Astrocyte (in vitro differentiated cells and primary cell): ENCODE results near the gene MTX1.

Experiments used
- EZH2 ChIP-seq: IDR thresholded peaks from 2 replicates; pipeline ENCODE4 v1.6.1; 2012; ENCODE audit warnings: mild to moderate bottlenecking, low read length, inconsistent platforms; ENCODE audit not compliant: insufficient read depth
- TF ChIP-seq, protein P1 (sequence below): IDR thresholded peaks from 2 replicates; pipeline ENCODE4 v1.5.1; 2011; ENCODE audit warnings: low read depth, mild to moderate bottlenecking, inconsistent platforms, low read length, moderate library complexity; ENCODE audit not compliant: insufficient read depth

DNA sequence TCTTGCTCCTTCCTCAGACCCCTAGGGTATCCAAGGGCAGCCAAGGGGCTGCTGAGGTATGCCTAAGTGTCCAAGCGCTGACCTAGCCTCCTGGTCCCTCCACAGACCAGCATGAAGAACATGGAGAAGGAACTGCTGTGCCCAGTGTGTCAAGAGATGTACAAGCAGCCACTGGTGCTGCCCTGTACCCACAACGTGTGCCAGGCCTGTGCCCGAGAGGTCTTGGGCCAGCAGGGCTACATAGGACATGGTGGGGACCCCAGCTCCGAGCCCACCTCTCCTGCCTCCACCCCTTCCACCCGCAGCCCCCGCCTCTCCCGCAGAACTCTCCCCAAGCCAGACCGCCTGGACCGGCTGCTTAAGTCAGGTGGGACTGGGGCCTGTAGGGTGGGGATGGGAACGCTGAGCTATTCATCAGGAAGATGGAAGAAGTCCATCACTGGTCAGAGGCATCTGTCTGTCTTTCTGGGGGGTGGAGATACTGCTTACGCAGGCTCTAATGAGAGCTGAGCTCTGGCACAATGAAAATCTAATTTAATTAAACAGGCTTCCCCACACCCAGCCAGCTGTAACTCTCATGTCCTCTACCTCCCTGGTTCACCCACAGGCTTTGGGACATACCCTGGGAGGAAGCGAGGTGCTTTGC, 33.1 kb upstream of the MTX1 start:
- TF ChIP-seq, protein P1, sequence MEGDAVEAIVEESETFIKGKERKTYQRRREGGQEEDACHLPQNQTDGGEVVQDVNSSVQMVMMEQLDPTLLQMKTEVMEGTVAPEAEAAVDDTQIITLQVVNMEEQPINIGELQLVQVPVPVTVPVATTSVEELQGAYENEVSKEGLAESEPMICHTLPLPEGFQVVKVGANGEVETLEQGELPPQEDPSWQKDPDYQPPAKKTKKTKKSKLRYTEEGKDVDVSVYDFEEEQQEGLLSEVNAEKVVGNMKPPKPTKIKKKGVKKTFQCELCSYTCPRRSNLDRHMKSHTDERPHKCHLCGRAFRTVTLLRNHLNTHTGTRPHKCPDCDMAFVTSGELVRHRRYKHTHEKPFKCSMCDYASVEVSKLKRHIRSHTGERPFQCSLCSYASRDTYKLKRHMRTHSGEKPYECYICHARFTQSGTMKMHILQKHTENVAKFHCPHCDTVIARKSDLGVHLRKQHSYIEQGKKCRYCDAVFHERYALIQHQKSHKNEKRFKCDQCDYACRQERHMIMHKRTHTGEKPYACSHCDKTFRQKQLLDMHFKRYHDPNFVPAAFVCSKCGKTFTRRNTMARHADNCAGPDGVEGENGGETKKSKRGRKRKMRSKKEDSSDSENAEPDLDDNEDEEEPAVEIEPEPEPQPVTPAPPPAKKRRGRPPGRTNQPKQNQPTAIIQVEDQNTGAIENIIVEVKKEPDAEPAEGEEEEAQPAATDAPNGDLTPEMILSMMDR = no peak
- TF ChIP-seq EZH2 = no peak
